ENCODE measurements around the gene STK17B. TPM values are rescaled to one million over a fixed set of nuclear protein-coding genes. Genes with fewer than 3 reads are reported as not detected.

The STK17B gene
- total RNA-seq, 4 donors from 2014 or later: 3.6 to 21.1 (median 11.9) TPM

DNA sequence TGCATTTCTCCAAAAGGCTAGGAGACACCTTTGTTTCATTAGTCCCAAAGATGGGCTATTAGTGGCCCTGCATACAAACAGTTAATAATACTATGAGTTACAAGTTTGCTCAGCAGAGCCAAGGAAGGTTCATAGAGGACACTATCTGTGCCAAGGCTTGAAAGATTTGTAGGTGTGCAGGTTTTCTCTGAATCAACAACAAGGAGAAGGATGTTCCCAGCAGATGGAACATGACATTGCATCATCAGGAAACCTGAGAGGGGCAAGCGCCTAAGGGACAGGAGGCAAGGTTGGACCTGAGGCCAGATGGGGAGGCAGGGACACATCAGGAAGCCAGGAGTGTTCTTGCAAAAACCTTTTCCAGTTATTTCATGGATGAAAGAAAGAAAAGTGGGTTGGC, 35.4 kb upstream of the STK17B start:
- no peak overlapping the region for H3K4me3 ChIP-seq
- 82 to 100% methylated on average over 1 of the region's 1 CpG for WGBS, 2 donors (ENCODE audit: low coverage in 1 of 2)
- peak; percentile 57 for ATAC-seq
- no peaks in the 10 kb centered on the region for H3K9me3 ChIP-seq
- TF ChIP-seq POLR2A (IDR thresholded peaks at IDR 0.05): no peak
- no peak for TF ChIP-seq POLR2AphosphoS5 (IDR thresholded peaks at IDR 0.05)
- H3K27me3 ChIP-seq: no peaks in the 10 kb centered on the region
- H3K36me3 ChIP-seq: no peaks in the 10 kb centered on the region
- no peak overlapping the region for H3K27ac ChIP-seq
- H3K4me1 ChIP-seq: no peaks in the 10 kb centered on the region

GRCh38 chr2:196205881-196206435, 34.6 kb upstream of the STK17B start:
- TF ChIP-seq POLR2A (IDR thresholded peaks at IDR 0.05): no peak
- TF ChIP-seq POLR2AphosphoS5 (IDR thresholded peaks at IDR 0.05): no peak
- no peak for TF ChIP-seq EP300 (IDR thresholded peaks at IDR 0.05)
- TF ChIP-seq, protein P1, sequence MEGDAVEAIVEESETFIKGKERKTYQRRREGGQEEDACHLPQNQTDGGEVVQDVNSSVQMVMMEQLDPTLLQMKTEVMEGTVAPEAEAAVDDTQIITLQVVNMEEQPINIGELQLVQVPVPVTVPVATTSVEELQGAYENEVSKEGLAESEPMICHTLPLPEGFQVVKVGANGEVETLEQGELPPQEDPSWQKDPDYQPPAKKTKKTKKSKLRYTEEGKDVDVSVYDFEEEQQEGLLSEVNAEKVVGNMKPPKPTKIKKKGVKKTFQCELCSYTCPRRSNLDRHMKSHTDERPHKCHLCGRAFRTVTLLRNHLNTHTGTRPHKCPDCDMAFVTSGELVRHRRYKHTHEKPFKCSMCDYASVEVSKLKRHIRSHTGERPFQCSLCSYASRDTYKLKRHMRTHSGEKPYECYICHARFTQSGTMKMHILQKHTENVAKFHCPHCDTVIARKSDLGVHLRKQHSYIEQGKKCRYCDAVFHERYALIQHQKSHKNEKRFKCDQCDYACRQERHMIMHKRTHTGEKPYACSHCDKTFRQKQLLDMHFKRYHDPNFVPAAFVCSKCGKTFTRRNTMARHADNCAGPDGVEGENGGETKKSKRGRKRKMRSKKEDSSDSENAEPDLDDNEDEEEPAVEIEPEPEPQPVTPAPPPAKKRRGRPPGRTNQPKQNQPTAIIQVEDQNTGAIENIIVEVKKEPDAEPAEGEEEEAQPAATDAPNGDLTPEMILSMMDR (IDR thresholded peaks at IDR 0.05): no peak
- ATAC-seq: peak; percentile 82
- H3K27ac ChIP-seq: no peak overlapping the region

DNA sequence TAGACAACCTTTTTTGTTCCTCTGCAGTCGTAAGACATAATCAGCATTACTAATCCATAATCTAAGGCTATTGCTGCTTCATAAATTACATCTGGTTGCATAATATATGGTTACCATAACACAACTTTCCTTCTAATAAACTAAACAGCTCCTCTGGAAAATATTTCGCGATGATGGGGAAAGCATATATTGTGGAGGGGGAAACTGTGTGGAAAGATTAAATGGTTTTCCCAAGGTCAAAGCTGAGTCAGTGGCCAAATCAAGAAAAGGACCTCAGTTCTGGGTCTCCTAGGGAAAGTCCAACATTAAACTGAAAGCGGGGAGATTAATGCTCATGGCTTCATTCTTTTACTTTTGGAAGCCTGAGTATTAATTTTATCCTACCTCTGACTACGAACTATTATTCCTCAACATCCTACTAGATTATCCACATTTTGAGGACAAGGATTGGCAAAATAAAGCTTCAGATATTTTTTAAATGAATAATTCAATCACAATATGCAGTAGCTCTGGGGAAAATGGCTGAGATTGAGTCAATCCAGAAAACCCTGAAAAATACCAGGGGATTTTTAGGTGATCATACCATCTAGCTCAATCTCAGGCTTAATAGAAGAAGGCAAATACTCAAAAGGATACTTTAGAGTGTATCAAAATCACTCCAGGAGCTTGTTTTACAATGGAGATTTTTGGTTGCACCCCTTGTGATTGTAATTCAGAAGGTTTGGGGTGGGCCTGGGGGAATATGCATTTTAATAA, 33.8 kb upstream of the STK17B start:
- no peaks in the 10 kb centered on the region for H3K27me3 ChIP-seq
- WGBS, 2 donors (ENCODE audit: low coverage in 1 of 2): 83 to 96% methylated on average over 5 of the region's 5 CpGs
- H3K27ac ChIP-seq: no peak overlapping the region
- TF ChIP-seq POLR2AphosphoS5 (IDR thresholded peaks at IDR 0.05) (no peak), POLR2A (IDR thresholded peaks at IDR 0.05) (no peak)
- TF ChIP-seq, protein P1 (IDR thresholded peaks at IDR 0.05): no peak
- peaks cover 0 to 4% (median 0%) of the 10 kb centered on the region in 3 donors for H3K4me1 ChIP-seq
- H3K36me3 ChIP-seq: no peaks in the 10 kb centered on the region
- no peak for ATAC-seq
- H3K4me3 ChIP-seq: no peak overlapping the region
- no peaks in the 10 kb centered on the region for H3K9me3 ChIP-seq

More at GRCh38 chr2:196205881-196206435, 34.6 kb upstream of the STK17B start:
- Histone ChIP-seq H3K36me3 (no peaks in the 10 kb centered on the region), H3K9me3 (no peaks in the 10 kb centered on the region), H3K4me1 (peaks cover 0 to 3% (median 0%) of the 10 kb centered on the region in 3 donors), H3K27me3 (no peaks in the 10 kb centered on the region), H3K4me3 (no peak overlapping the region)

DNA sequence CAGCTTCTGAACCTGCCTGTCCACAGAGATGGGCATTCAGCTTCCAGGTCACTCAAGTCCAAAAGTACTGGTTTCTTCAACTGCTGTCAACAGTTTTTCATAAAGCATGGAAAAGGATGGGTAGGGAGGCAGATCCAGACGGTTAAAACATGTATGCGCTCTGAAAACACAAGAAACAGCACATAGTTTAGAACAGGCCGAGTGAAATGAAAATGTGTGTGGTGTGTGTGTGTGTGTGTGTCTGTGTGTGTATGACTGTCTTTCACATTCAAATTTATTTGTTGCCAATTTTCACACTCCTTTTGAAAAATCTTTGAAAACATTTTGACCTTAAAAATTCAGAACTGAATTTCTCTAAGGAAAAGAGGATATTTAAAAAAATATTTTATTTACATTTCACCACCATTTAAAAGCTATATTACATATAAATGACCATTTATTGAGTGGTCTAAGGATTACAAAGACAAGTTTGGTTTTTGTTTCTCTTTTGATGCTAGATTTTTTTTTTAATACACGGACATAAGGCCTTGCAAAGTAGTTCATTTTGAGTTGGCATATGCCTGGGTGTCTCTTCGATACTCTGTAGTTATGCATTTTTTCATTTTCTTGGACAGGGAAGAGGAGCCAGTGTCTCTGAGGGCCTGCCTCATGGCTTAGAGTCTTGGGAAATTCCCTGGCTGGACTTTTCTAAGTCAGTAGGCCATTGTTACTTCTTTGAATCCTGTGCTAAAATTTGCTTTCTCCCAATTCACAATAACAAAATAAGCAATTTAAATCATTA, 30.0 kb upstream of the STK17B start:
- no peaks in the 10 kb centered on the region for H3K27me3 ChIP-seq
- 70% methylated on average over 5 of the region's 5 CpGs for WGBS, 2 donors (ENCODE audit: low coverage in 1 of 2)
- H3K4me3 ChIP-seq: no peak overlapping the region
- no peak overlapping the region for H3K27ac ChIP-seq
- H3K9me3 ChIP-seq: no peaks in the 10 kb centered on the region
- no peaks in the 10 kb centered on the region for H3K36me3 ChIP-seq
- peaks cover 0 to 4% (median 0%) of the 10 kb centered on the region in 3 donors for H3K4me1 ChIP-seq
- ATAC-seq: no peak
- TF ChIP-seq POLR2AphosphoS5 (IDR thresholded peaks at IDR 0.05): no peak

- Histone ChIP-seq H3K27ac (no peak overlapping the region), H3K4me3 (no peak overlapping the region), H3K4me1 (peaks cover 0 to 4% (median 0%) of the 10 kb centered on the region in 3 donors), H3K27me3 (no peaks in the 10 kb centered on the region), H3K36me3 (no peaks in the 10 kb centered on the region), H3K9me3 (no peaks in the 10 kb centered on the region)
- no peak for ATAC-seq
- no peak for TF ChIP-seq EP300 (IDR thresholded peaks at IDR 0.05)
- TF ChIP-seq POLR2A (IDR thresholded peaks at IDR 0.05): no peak
- TF ChIP-seq, protein P1 (IDR thresholded peaks at IDR 0.05): no peak
- no peak for TF ChIP-seq POLR2AphosphoS5 (IDR thresholded peaks at IDR 0.05)
- WGBS, 2 donors (ENCODE audit: low coverage in 1 of 2): 90% methylated on average over 1 to 2 of the region's 2 CpGs
Observed at GRCh38 chr2:196200557-196200956, 29.2 kb upstream of the STK17B start.

Data from gastroesophageal sphincter (tissue), 4 donors.